Measurements from ENCODE around the gene STARD5. TPM values are rescaled to one million over a fixed set of nuclear protein-coding genes. Genes with fewer than 3 reads are reported as not detected.

The STARD5 gene
- total RNA-seq, 1 donor from 2014 or later: 6.7 TPM

DNA sequence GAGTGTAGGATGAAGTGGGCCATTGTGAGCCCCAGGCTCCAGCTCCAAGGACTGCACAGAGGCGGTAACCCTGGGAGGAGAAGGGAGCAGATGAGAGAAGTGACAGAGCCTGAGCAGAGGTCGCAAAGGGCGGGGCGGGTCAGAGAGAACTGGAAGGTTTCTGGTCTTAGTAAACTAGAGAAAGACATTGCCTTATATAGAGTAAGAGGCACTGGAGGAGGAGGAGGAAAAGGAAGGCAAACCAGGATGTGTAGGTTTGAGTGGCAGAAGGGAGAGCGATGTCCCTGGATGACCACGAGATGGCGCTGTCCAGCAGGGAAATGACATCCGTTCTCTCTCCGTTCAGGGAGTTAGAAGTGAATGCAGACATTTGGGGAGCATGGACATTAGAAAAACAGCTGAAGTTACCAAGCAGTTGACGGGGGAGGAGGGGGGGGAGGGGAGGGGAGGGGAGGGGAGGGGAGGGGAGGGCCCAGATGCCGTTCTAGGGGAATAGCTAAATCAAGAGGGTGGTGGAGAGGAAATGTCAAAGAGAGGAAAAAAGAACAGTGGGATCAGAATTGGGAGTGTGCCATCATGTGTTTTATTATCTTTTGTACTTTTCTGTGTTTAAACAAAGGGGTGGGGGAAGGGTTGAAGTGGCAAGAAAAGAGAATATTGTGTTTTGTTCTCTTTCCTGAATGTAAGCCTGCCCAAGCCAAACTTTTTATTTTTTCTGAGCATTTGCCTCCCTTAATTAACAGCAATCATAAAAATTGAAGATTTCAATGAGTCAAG lies 48.8 kb downstream of the STARD5 start:
- DNase-seq (ENCODE audit: low spot score): peak; percentile 75

DNA sequence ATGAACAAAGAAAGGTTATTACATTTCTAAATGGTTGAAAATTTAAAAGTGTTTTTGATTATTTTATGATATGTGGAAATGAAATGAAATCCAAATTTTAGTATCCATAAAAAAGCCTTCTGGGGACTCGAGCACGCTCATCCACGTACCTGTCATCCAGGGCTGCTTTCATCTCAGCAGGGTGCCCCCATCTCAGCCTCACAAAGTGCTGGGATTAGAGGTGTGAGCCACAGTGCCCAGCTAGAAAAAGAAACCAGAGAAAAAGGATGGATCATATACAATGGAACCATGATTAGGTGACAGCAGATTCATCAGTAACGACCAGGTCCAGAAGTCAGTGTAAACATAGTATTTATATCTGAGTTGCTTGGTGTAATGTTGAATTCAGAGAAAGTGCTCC lies 49.7 kb downstream of the STARD5 start:
- no peak for DNase-seq (ENCODE audit: low spot score)

DNA sequence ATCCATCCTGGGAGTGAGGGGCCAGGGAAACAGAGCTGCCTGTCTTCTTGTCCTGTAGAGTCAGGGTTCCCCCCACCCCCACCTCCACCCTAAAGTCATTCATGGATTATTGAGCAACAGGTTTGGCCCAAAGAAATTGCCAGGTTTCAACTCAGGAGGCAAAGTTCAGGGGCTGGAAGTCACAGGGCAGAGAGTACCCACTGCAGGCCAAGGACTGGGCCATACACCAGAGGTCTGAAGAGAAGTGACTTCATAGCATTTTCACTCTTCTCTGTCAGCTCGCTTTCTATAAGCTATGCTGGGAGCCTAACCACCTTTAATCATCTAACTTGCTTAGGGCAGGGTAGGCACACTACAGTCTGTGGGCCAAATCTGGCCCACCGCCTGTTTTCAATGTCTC lies 50.1 kb downstream of the STARD5 start:
- DNase-seq (ENCODE audit: low spot score): no peak

DNA sequence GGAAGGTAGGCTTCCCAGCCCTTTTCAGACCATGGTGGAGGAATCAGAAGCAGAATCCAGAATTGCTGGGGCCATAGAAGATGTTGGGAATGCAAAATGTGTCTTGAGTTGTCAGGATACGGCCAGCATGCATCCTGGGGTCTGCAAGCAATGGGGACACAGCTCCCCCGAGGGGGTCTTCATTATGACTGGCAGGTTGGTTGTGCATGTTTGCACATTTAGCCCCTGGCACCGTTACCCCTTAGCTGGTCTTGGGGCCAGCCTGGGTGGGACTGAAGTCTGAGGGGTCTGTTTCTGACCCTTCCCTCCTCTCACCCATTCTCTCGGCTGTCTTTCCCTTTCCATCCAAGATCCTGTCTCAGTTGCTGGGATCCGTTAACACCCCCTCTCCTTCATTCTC lies 50.7 kb downstream of the STARD5 start:
- DNase-seq (ENCODE audit: low spot score): no peak

DNA sequence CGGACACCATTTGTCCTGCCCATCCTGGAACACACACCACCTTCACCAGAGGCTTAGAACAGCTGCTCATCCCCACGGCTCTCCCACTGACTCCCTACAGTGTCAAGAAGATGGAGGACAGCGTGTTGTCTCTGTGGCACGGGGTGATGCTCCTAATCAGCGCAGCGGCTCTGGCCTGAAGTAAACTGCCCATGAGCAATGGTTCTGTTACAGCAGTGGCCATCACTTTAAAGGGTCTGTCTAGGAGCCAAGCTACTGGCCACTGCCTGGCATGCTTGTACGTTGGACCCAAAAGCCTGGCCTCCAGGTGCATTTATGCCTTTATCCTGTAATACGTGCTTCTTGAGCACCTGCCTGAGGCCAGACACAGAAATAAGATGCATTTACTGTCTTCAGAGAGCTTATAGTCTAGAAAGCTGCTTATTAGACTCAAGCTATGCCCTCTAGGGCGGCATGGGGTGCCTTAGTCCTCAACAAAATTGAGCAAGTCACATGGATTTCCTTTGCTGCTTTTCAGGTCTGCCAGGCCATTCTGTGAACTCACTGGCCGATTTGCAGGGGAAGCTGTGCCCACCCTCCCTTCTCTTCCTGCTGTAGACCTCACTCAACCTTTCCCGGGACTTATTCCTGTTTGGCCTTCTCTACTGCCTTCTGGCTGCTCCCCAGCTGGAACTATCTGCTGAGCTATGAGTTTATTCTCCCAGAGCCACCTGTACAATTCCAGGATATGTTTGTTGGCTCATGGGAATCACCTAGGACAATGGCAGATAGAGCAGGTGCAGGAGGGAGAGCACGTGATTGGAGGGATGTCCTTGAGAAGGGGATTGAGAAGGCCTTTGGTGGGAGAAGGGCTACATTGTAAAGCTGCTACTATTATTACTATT lies 51.9 kb downstream of the STARD5 start:
- no peak for DNase-seq (ENCODE audit: low spot score)

DNA sequence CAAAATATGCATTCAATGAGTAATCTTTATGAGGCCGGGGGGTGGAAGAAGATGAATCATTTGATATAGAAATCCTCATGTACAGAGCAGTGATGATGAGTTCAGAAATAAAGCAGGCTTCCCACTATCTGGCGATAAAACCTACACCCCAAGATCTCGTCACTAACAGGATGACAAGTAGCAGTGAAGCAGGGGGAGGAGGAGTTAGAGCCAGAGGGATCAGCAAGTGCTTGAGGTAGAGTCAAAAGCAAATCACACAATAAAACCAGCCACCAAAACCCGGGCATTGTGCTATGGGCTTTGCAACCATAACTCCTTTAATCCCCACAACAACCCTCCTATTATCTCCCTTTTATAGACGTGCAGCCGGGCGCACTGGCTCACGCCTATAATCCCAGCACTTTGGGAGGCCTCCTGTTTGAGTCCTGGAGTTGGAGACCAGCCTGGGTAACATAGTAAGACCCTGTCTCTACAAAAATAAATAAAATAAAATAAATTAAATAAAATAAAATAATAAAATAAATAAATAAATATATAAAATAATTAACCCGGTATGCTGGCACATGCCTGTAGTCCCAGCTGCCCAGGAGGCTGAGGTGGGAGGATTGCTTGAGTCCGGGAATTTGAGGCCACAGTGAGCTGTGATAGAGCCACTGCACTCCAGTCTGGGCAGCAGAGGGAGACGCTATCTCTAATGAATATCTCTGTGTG lies 53.0 kb downstream of the STARD5 start:
- DNase-seq (ENCODE audit: low spot score): no peak

DNA sequence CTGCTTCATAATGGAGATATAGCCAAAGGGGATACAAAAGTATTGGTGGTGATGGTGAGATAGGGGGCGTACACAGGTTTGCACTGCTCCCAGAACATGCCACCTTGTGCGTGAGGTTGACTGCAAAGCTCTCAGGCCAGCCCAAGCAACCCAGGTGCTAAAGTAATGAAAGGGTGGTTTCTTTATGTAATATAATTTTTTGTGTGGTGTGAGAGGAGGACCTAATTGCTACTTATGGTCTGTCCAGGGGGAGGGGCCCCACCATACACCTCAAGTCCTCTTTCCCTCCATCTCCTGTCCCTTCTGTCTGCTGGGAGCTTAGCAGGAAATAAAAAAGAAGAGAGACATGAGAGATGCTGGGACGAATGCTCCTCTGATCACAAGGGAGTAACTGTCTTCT lies 53.8 kb downstream of the STARD5 start:
- DNase-seq (ENCODE audit: low spot score): no peak

DNA sequence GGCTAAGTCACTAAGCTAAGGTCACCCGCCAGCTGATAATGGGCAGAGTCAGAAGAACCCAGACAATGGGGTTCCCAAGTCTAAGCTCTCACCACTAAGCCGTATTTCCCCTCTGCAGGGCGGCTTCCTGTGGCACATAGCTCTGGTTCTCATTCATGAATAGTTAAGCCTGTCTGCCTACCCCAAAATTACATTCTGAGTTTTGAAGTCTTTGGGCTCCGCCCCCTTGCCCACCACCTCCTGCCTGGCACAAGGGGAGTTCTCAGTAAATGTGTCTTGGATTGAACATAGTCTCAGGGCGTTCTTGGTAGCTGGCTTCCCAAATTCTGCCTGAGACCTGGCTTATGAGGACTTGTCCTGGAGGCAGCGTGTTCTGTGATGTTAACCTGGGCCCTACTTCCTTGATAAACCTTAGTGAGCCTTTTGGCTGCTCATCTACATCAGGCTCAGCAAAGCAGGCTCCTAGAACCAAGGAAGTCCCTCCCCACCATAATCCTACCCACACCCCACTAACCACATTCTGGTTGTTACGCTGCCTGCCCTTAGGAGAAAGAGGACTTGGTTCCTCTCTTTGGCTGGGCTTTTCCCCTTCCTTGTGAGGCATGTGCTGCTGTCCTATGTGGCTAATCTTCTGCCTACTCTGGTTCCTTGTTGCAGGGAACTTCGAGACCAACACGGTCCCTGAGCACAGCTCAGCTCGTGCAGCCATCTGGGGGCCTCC lies 54.9 kb downstream of the STARD5 start:
- no peak for DNase-seq (ENCODE audit: low spot score)

DNA sequence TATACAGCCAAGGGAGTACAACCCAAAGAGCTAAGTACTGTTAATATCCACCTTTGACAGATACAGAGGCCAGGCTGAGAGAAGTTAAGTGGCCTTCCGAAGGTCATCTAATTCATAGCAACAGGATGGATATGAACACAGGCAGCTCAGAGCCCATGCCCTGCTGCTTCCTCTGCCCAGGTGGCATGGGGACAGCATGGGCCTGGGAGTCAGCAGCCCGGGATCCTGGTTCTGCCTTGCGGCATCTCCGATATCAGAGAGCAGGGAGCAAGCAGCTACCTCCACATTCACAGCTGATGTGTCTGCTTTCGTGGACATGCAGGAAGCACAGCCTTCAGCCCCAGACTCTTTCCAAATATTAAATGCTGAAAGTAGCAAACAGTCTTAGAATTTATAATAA lies 55.6 kb downstream of the STARD5 start:
- no peak for DNase-seq (ENCODE audit: low spot score)

DNA sequence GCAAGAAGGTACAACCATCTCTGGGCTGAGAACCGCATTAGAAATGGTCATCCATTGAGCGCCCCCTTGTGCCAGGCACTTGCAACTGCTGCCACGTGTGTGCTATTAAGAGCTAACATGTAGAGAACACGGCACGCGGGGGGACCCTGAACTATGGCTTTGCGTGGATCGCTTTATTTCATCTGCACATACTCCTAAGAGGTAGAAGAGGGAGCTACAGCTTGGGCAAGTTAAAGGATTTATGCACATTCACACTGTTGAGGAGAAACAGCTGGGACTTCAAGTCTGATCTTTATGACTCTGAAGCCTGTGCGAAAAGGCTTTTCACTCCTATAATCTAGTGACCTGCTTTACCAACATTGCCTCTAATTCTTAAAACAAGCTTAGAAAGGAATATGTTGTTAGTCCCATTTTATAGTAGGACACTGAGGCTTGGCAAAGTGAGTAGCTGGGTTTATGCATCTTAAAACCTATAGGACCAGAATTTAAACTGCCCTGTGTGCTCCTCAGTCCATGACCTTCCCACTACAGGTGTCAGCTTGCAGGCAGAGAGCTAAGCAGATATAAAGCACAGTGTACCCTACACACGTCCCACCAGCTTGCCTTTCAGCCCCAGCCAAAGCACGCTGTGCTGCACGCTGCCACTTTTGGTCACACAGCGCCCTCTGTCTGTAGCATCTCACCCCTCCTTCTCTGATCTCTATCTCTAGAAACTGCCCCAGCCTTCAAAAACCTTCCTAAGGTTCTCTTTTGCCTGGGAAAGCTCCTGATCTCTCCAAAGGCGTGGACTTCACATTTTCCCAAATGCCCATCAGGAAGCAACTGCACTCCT lies 57.8 kb downstream of the STARD5 start:
- DNase-seq (ENCODE audit: low spot score): peak; percentile 86

DNA sequence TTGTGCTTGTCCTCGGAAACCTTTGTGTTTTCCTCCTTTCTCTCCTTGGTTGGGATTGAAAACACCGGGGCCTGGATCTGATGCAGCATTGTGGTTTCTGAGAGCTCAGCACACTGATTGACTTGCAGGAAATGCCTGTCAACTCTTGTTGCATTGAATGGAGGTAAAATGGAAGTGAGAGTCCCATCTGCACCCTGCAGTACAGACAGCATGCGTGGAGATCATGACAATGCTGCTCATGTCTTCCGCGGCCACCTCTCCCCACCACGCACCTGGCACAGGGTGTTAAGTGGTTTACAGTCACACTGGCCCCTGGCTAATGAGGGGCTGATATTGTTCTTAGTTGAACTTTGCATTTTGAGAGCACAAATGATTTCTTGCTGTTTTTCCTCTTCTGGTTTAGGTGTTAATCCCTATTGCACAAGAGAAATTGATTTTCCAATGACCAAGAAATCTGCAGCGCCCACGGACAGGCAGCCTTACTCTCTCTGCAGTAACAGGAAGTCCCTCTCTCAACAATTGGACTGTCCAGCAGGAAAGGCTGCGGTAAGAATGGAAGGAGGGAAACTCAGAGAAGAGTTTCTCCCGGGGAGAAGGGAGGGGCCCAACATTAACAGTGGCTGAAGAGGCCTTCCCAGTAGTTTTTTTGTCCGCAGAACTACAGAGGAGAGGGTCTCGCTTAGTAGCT lies 58.5 kb downstream of the STARD5 start:
- DNase-seq (ENCODE audit: low spot score): no peak

DNA sequence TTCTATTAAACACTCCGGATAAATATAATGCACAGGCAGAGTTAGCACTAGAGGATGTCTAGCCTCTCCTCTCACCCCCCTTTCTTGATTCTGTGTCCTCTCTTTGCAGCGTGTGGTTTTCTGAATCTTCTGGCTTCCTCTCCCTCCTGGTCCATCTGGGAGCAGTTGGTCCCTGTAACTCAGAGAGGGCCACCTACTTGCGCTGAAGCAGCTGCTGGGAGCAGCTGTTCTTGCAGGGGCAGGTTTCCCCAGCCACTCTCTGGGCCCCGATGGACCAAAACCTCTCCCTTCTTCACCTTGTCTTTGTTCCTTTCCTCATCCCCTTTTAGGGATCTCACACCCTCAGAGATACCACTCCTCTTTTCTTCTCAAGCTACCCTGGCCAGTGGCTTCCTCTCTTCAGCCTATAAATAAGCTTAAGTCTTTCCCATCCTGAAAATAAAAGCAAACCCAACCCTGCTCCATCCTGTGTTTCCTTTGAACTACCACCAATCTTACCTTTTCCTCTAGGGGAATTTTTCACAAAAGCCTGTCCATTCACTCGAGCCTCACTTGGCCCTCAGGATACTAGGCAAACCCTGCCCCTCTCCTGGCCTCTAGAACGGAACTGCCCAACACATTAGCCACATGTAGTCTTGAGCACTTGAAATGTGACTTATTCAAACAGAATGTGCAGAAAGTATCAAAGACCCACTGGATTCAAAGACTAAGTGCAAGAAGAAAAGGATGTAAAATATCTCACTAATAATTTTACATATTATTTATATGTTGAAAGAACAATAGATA lies 59.7 kb downstream of the STARD5 start:
- no peak for DNase-seq (ENCODE audit: low spot score)

DNA sequence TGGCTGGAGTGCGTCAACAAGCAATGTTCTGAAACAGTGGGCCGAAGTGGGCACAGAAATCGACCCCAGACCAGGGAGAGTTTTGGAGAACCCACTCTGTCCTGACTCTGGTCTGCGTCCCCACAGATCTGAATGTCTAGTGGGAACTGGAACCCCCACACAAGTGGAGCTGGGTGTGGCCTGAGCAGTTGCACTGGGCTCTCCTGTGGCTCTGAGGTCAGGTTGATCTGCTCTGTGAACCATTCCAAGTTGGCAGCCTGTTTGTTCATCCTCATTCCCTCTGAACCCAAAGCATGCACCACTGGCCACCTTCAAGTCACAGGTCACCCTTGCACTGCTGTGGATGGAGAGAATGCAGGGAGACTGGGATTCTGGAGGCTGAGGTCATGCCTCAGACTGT lies 60.5 kb downstream of the STARD5 start:
- no peak for DNase-seq (ENCODE audit: low spot score)

DNA sequence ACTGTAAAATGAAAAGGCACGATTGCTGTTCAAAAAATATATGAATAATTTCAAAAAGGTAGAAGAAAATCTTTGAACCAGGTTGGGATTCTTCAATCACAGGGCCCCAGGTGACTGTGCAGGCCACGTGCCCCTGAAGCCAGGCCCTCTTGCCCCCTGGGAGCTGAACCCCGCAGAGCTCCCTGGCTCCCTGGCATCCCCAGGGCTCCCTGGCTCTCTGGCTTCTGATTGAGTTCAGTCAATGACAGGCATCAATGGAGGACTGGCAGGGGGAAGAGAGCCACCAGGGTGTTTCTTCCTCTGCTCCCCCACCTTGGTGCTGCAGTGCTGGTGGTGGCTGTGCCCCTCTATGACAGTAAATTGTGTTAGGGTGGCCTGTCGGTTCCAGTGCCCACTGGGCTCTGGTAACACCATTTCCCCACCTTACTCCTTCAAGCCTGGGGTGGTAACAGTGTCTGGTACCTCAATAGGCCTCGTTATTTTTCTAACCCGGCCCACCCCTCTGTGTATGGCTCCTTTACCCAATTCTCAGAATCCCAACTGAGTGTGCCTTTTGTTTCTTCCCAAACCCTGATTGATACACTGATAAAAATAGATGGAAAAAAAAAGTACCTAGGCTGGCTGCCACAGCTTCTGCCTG lies 62.6 kb downstream of the STARD5 start:
- DNase-seq (ENCODE audit: low spot score): no peak

DNA sequence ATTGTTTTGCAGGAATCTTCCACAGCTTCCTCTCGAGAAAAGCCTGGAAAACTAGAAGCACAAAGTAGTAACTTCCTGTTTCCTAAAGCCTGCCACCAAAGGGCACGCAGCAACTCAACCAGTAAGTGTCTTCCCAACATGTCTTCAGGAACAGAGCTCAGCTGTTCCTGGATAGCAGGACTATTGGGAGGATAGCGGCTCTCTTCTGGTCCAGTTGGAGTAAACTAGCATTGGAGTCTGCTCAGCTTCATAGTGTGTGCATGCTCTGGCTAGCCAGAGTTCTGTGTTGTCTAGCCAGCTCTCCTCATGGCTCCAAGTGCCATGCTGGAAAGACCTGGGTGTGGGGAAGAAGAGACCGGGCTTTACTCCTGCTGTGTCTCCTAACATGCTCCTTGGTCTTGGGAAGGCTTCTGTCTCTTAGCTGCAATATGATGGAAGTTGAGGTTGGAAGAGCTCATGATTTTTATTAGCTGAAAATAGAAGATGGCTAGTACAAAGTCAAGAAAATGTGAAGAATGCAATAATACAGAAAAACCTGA lies 64.1 kb downstream of the STARD5 start:
- DNase-seq (ENCODE audit: low spot score): no peak
